Spleen (tissue), 7 donors: ENCODE data around the gene MTMR11.
"Not testable (repeated sequence)": the region's sequence is repeated elsewhere in the genome, so short reads cannot be mapped to it uniquely, and the experiment has no call there.

Experiments
- POLR2A ChIP-seq, 3 donors: fragments of 450-650 bp; IDR thresholded peaks; one replicate each; pipeline ENCODE4 v1.5.1; 2017; ENCODE audit warnings: antibody characterized with exemption in 3 of 3, mild to moderate bottlenecking in 1 of 3
- TF ChIP-seq, protein P1 (sequence below), 11 experiments: fragments of 200-600 bp in 7 of 11; fragments of 450-650 bp in 4 of 11; sonication (generic) in 4 of 11; IDR thresholded peaks in 8 of 11; conservative IDR thresholded peaks in 3 of 11; 1 replicate in 7 of 11; 2 replicates in 4 of 11; pipeline versions ENCODE4 v1.4.0 to v1.8.0; 2016 to 2021; ENCODE audit warnings: antibody characterized with exemption in 11 of 11, inconsistent platforms in 4 of 11, mild to moderate bottlenecking in 1 of 11
- donor health status: DM: no; HTN: no; CAD: no; lungs with moderate emphysema.
- donor health status: DM: no; HTN: no; CAD: no.
- donor health status: DM: no; HTN: no; CAD: no.

DNA sequence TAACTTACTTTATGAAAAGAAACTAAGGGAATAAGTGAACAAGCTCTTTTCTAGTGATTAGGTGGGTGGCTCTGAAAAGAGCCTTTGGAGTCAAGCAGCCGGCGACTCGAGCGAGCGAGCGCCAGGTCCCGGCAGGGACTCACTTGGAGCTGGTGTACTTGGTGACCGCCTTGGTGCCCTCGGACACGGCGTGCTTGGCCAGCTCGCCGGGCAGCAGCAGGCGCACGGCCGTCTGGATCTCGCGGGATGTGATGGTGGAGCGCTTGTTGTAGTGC is 50.6 kb downstream of the MTMR11 start:
- TF ChIP-seq, protein P1, sequence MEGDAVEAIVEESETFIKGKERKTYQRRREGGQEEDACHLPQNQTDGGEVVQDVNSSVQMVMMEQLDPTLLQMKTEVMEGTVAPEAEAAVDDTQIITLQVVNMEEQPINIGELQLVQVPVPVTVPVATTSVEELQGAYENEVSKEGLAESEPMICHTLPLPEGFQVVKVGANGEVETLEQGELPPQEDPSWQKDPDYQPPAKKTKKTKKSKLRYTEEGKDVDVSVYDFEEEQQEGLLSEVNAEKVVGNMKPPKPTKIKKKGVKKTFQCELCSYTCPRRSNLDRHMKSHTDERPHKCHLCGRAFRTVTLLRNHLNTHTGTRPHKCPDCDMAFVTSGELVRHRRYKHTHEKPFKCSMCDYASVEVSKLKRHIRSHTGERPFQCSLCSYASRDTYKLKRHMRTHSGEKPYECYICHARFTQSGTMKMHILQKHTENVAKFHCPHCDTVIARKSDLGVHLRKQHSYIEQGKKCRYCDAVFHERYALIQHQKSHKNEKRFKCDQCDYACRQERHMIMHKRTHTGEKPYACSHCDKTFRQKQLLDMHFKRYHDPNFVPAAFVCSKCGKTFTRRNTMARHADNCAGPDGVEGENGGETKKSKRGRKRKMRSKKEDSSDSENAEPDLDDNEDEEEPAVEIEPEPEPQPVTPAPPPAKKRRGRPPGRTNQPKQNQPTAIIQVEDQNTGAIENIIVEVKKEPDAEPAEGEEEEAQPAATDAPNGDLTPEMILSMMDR (IDR thresholded peaks at IDR 0.05 in 8 of 11, conservative IDR thresholded peaks at IDR 0.05 in 3 of 11): peak in 2 of 11 experiments; percentile 4
- TF ChIP-seq POLR2A (IDR thresholded peaks at IDR 0.05): not testable (repeated sequence)
